Keratinocyte (primary cell): ENCODE data around the gene CHRNA5. TPM values are rescaled to one million over a fixed set of nuclear protein-coding genes. Genes with fewer than 3 reads are reported as not detected.

ENCODE experiments used
- DNase-seq: peaks from one replicate; pipeline ENCODE4 v3.0.0-alpha.2; 2011; ENCODE audit warnings: low read depth, missing footprints, low spot score
- FAIRE-seq: peaks from 2 replicates; lab custom pipeline; 2011; peaks lifted over from hg19 to GRCh38; lab: Jason Lieb, UNC
- H2AFZ ChIP-seq: 2 replicates; pipeline ENCODE4 v1.6.0; 2012; ENCODE audit warnings: low read length, control low read depth, inconsistent platforms; ENCODE audit not compliant: control insufficient read depth
- H3K27ac ChIP-seq: 2 replicates; pipeline ENCODE4 v1.5.1; 2011; ENCODE audit warnings: low read length; ENCODE audit not compliant: control insufficient read depth, insufficient read depth
- H3K27me3 ChIP-seq: 3 replicates; pipeline ENCODE4 v1.6.0; 2011; ENCODE audit warnings: low read length; ENCODE audit not compliant: control insufficient read depth, insufficient read depth; ENCODE audit errors: extremely low read depth
- H3K36me3 ChIP-seq, 2 experiments: 2 replicates in 1 of 2; 3 replicates in 1 of 2; pipeline ENCODE4 v1.5.1; 2011; ENCODE audit warnings: low read length in 2 of 2, mild to moderate bottlenecking in 1 of 2; ENCODE audit not compliant: control insufficient read depth in 2 of 2, insufficient read depth in 2 of 2; ENCODE audit errors: extremely low read depth in 1 of 2
- H3K4me1 ChIP-seq: 3 replicates; pipeline ENCODE4 v1.5.1; 2011; ENCODE audit warnings: low read length; ENCODE audit not compliant: control insufficient read depth, insufficient read depth; ENCODE audit errors: extremely low read depth
- H3K4me2 ChIP-seq: 3 replicates; pipeline ENCODE4 v1.6.0; 2011; ENCODE audit warnings: low read depth, low read length; ENCODE audit not compliant: control insufficient read depth, insufficient read depth; ENCODE audit errors: extremely low read depth
- H3K4me3 ChIP-seq, 3 experiments: fragments of 200-600 bp in 1 of 3; sonication (generic) in 1 of 3; 2 replicates in 2 of 3; 3 replicates in 1 of 3; pipeline ENCODE4 v1.5.1; 2011 to 2016; ENCODE audit warnings: low read length in 3 of 3, mild to moderate bottlenecking in 3 of 3, control low read depth in 2 of 3, inconsistent platforms in 1 of 3, low read depth in 1 of 3, mixed read lengths in 1 of 3, mixed run types in 1 of 3, moderate library complexity in 1 of 3; ENCODE audit not compliant: control insufficient read depth in 2 of 3, insufficient read depth in 2 of 3; ENCODE audit errors: extremely low read depth in 1 of 3
- H3K79me2 ChIP-seq: 2 replicates; pipeline ENCODE4 v1.6.0; 2012; ENCODE audit warnings: low read length; ENCODE audit not compliant: control insufficient read depth, insufficient read depth
- H3K9ac ChIP-seq: 3 replicates; pipeline ENCODE4 v1.6.0; 2011; ENCODE audit warnings: low read length; ENCODE audit not compliant: control insufficient read depth, insufficient read depth; ENCODE audit errors: extremely low read depth
- H3K9me1 ChIP-seq: 3 replicates; pipeline ENCODE4 v1.6.0; 2011; ENCODE audit warnings: low read length; ENCODE audit not compliant: control insufficient read depth, insufficient read depth; ENCODE audit errors: extremely low read depth
- H3K9me3 ChIP-seq: 2 replicates; pipeline ENCODE4 v1.5.1; 2012; ENCODE audit warnings: low read depth, low read length; ENCODE audit not compliant: control insufficient read depth
- H4K20me1 ChIP-seq: 3 replicates; pipeline ENCODE4 v1.6.0; 2011; ENCODE audit warnings: low read length; ENCODE audit not compliant: control insufficient read depth, insufficient read depth; ENCODE audit errors: extremely low read depth
- EZH2 ChIP-seq: IDR thresholded peaks from one replicate; pipeline ENCODE4 v1.6.1; 2012; ENCODE audit warnings: inconsistent platforms, mild to moderate bottlenecking, low read length, moderate library complexity
- dilution Hi-C: fragments of 300-500 bp; cut with MboI; formaldehyde crosslinking; loops from one replicate; pipeline ENCODE4 v1.7.0; 2020; ENCODE audit warnings: low sequenced_read_pairs; ENCODE audit not compliant: extremely low pct_ligation_motif_present
- polyA plus RNA-seq, 5 experiments: library from polyadenylated mRNA; depleted of rRNA in 3 of 5; stranded (reverse) in 3 of 5; stranded (forward) in 1 of 5; unstranded in 1 of 5; fragments of >200 nt; gene quantifications; 1 replicate in 1 of 5; 2 replicates in 3 of 5; 3 replicates in 1 of 5; pipeline versions ENCODE4 v1.2.1 to v1.2.3, GENCODE V29; 2011 to 2012; ENCODE audit warnings: missing spikeins in 2 of 5, low read depth in 1 of 5, low replicate concordance in 1 of 5
- TF ChIP-seq, protein P1 (sequence below), 3 experiments: IDR thresholded peaks in 1 of 3; conservative IDR thresholded peaks in 1 of 3; optimal IDR thresholded peaks in 1 of 3; 2 replicates in 2 of 3; 3 replicates in 1 of 3; pipeline versions ENCODE3 to v1.5.1; 2011; ENCODE audit warnings: low read length in 3 of 3, mild to moderate bottlenecking in 3 of 3, moderate library complexity in 2 of 3, control low read depth in 1 of 3, inconsistent platforms in 1 of 3; ENCODE audit not compliant: insufficient read depth in 2 of 3; ENCODE audit errors: extremely low read depth in 1 of 3

The CHRNA5 gene
- polyA plus RNA-seq, 1 donor (not counting 4 experiments of a cell fraction or from before 2014, with no cell fraction given) = 10.0 TPM

GRCh38 chr15:78524230-78524629, 41.1 kb upstream of the CHRNA5 start:
- H3K9me3 ChIP-seq = no peaks in the 10 kb centered on the region
- no peak overlapping the region for H3K9ac ChIP-seq
- DNase-seq (no peak), FAIRE-seq (no peak)
- no peaks in the 10 kb centered on the region for H3K27me3 ChIP-seq
- H3K27ac ChIP-seq = no peak overlapping the region
- H3K36me3 ChIP-seq = no peaks in the 10 kb centered on the region
- no peaks in the 10 kb centered on the region for H4K20me1 ChIP-seq
- H3K4me3 ChIP-seq = no peak overlapping the region
- H3K4me1 ChIP-seq = no peaks in the 10 kb centered on the region
- H3K4me2 ChIP-seq = no peak overlapping the region
- dilution Hi-C loops = no loop called here
- no peaks in the 10 kb centered on the region for H3K79me2 ChIP-seq
- H2AFZ ChIP-seq = no peak overlapping the region
- no peaks in the 10 kb centered on the region for H3K9me1 ChIP-seq
- no peak for TF ChIP-seq EZH2
- TF ChIP-seq, protein P1, sequence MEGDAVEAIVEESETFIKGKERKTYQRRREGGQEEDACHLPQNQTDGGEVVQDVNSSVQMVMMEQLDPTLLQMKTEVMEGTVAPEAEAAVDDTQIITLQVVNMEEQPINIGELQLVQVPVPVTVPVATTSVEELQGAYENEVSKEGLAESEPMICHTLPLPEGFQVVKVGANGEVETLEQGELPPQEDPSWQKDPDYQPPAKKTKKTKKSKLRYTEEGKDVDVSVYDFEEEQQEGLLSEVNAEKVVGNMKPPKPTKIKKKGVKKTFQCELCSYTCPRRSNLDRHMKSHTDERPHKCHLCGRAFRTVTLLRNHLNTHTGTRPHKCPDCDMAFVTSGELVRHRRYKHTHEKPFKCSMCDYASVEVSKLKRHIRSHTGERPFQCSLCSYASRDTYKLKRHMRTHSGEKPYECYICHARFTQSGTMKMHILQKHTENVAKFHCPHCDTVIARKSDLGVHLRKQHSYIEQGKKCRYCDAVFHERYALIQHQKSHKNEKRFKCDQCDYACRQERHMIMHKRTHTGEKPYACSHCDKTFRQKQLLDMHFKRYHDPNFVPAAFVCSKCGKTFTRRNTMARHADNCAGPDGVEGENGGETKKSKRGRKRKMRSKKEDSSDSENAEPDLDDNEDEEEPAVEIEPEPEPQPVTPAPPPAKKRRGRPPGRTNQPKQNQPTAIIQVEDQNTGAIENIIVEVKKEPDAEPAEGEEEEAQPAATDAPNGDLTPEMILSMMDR (optimal IDR thresholded peaks at IDR 0.05 in 1 of 3, IDR thresholded peaks at IDR 0.05 in 1 of 3, conservative IDR thresholded peaks at IDR 0.05 in 1 of 3; ENCODE audit: extremely low read depth in 1 of 3, insufficient read depth in 2 of 3, low read length in 3 of 3) = no peak

DNA sequence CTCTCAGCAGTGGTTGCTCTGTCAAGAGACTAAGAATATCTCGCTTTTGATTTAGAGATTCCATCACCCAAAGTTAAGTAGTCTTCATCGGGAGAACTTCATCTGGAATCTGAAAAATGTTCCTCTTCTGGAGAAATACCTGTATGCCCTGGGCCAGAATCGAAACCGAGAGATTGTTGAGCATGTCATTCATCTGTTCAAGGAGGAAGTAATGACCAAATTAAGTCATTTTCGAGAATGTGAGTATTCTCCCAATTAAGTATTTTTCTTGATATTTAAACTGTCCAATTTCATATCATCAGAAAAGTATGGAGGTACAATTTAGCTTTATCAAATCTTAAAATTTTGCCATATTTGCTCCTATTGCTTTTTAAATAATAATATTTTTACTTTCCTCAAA, 38.0 kb upstream of the CHRNA5 start:
- no peak overlapping the region for H3K4me2 ChIP-seq
- no peaks in the 10 kb centered on the region for H3K4me1 ChIP-seq
- H3K9ac ChIP-seq = no peak overlapping the region
- no peaks in the 10 kb centered on the region for H3K9me1 ChIP-seq
- H3K36me3 ChIP-seq = no peaks in the 10 kb centered on the region
- no peak for FAIRE-seq
- no peak overlapping the region for H3K4me3 ChIP-seq
- no peak for TF ChIP-seq EZH2
- TF ChIP-seq, protein P1 (optimal IDR thresholded peaks at IDR 0.05 in 1 of 3, IDR thresholded peaks at IDR 0.05 in 1 of 3, conservative IDR thresholded peaks at IDR 0.05 in 1 of 3; ENCODE audit: extremely low read depth in 1 of 3, insufficient read depth in 2 of 3, low read length in 3 of 3) = no peak
- no peaks in the 10 kb centered on the region for H3K27me3 ChIP-seq
- no peaks in the 10 kb centered on the region for H3K9me3 ChIP-seq
- DNase-seq = no peak
- H3K27ac ChIP-seq = no peak overlapping the region
- no peak overlapping the region for H2AFZ ChIP-seq
- no peaks in the 10 kb centered on the region for H4K20me1 ChIP-seq
- no peaks in the 10 kb centered on the region for H3K79me2 ChIP-seq
- dilution Hi-C loops = no loop called here
